HEK293T (cell line): ENCODE data around the gene HSPG2.

Experiments
- BHLHE40 ChIP-seq: fragments of 450-650 bp; IDR thresholded peaks from 2 replicates; pipeline ENCODE4 v1.6.1; 2016; ENCODE audit warnings: mild to moderate bottlenecking, moderate library complexity, borderline replicate concordance
- FOXA1 ChIP-seq: fragments of 450-650 bp; IDR thresholded peaks from 2 replicates; pipeline ENCODE4 v1.6.1; 2016; ENCODE audit warnings: mild to moderate bottlenecking
- FOXM1 ChIP-seq: fragments of 450-650 bp; IDR thresholded peaks from 2 replicates; pipeline ENCODE4 v1.6.1; 2017; ENCODE audit warnings: mild to moderate bottlenecking, borderline replicate concordance
- LEF1 ChIP-seq: fragments of 450-650 bp; IDR thresholded peaks from 2 replicates; pipeline ENCODE4 v1.6.1; 2017; ENCODE audit warnings: mild to moderate bottlenecking, borderline replicate concordance
- NFRKB ChIP-seq: fragments of 450-650 bp; IDR thresholded peaks from 2 replicates; pipeline ENCODE4 v1.6.1; 2016; ENCODE audit warnings: mild to moderate bottlenecking, moderate library complexity
- PKNOX1 ChIP-seq: fragments of 450-650 bp; IDR thresholded peaks from 2 replicates; pipeline ENCODE4 v1.6.1; 2016
- SUZ12 ChIP-seq: fragments of 450-650 bp; IDR thresholded peaks from 2 replicates; pipeline ENCODE4 v1.6.1; 2016; ENCODE audit warnings: mild to moderate bottlenecking
- TARDBP ChIP-seq: fragments of 450-650 bp; IDR thresholded peaks from 2 replicates; pipeline ENCODE4 v1.6.1; 2016
- ZNF384 ChIP-seq: fragments of 450-650 bp; IDR thresholded peaks from 2 replicates; pipeline ENCODE4 v1.6.1; 2016

GRCh38 chr1:21816602-21817302, 120.4 kb downstream of the HSPG2 start:
- TF ChIP-seq ZNF384, result no peak
- no peak for TF ChIP-seq FOXA1
- no peak for TF ChIP-seq TARDBP
- no peak for TF ChIP-seq FOXM1
- no peak for TF ChIP-seq LEF1
- no peak for TF ChIP-seq BHLHE40
- no peak for TF ChIP-seq PKNOX1
- TF ChIP-seq NFRKB, result no peak
- TF ChIP-seq SUZ12, result no peak
